ENCODE measurements around the gene CANX. TPM values are rescaled to one million over a fixed set of nuclear protein-coding genes. Genes with fewer than 3 reads are reported as not detected.

The CANX gene
- total RNA-seq, 4 donors from 2014 or later: 171 to 324 (median 287) TPM

DNA sequence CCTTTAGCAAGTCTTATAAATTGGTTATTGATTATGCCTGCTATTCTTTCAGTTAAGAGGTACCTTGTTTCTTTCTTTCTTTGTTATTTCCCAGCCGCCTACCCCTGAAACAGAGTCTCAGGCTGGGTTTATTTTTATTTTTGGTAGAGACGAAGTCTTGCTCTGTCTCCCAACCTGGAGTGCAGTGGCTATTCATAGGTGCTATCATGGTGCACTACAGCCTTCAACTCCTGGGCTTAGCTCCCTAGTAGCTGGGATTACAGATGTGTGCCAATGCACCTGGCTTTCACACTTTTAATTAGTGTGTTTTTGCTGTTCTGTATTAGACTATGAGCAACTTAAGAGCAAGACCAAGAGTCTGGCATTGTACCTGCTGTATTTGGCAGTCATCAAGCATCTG lies 48.1 kb downstream of the CANX start:
- no peaks in the 10 kb centered on the region for H3K9me3 ChIP-seq
- no peaks in the 10 kb centered on the region for H3K4me1 ChIP-seq
- peaks cover 0 to 8% (median 0%) of the 10 kb centered on the region in 3 donors for H3K36me3 ChIP-seq
- no peak overlapping the region for H3K4me3 ChIP-seq
- DNase-seq: no peak
- H3K27me3 ChIP-seq: no peaks in the 10 kb centered on the region
- TF ChIP-seq, protein P1, sequence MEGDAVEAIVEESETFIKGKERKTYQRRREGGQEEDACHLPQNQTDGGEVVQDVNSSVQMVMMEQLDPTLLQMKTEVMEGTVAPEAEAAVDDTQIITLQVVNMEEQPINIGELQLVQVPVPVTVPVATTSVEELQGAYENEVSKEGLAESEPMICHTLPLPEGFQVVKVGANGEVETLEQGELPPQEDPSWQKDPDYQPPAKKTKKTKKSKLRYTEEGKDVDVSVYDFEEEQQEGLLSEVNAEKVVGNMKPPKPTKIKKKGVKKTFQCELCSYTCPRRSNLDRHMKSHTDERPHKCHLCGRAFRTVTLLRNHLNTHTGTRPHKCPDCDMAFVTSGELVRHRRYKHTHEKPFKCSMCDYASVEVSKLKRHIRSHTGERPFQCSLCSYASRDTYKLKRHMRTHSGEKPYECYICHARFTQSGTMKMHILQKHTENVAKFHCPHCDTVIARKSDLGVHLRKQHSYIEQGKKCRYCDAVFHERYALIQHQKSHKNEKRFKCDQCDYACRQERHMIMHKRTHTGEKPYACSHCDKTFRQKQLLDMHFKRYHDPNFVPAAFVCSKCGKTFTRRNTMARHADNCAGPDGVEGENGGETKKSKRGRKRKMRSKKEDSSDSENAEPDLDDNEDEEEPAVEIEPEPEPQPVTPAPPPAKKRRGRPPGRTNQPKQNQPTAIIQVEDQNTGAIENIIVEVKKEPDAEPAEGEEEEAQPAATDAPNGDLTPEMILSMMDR (IDR thresholded peaks at IDR 0.05): no peak
- no peak for TF ChIP-seq POLR2A (IDR thresholded peaks at IDR 0.05)
- H3K27ac ChIP-seq: no peak overlapping the region

DNA sequence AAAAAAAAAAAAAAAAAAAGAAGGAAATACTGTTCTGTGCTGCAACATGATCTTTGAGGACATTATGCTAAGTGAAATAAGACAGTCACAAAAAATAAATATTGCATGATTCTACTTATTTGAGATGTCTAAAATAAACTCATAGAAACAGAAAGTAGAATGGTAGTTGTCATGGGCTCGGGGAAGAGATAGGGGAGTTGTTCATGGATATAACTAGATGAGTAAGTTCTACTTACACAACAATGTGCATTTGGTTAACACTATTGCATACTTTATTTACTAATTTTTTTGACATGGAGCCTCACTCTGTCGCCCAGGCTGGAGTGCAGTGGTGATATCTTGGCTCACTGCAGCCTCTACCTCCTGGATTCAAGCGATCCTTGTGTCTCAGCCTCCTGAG lies 49.0 kb downstream of the CANX start:
- no peak overlapping the region for H3K27ac ChIP-seq
- no peak for DNase-seq
- TF ChIP-seq, protein P1 (IDR thresholded peaks at IDR 0.05): no peak
- no peak for TF ChIP-seq POLR2A (IDR thresholded peaks at IDR 0.05)
- no peak overlapping the region for H3K4me3 ChIP-seq
- no peaks in the 10 kb centered on the region for H3K27me3 ChIP-seq
- no peaks in the 10 kb centered on the region for H3K9me3 ChIP-seq
- H3K4me1 ChIP-seq: no peaks in the 10 kb centered on the region
- peaks cover 0 to 8% (median 0%) of the 10 kb centered on the region in 3 donors for H3K36me3 ChIP-seq

DNA sequence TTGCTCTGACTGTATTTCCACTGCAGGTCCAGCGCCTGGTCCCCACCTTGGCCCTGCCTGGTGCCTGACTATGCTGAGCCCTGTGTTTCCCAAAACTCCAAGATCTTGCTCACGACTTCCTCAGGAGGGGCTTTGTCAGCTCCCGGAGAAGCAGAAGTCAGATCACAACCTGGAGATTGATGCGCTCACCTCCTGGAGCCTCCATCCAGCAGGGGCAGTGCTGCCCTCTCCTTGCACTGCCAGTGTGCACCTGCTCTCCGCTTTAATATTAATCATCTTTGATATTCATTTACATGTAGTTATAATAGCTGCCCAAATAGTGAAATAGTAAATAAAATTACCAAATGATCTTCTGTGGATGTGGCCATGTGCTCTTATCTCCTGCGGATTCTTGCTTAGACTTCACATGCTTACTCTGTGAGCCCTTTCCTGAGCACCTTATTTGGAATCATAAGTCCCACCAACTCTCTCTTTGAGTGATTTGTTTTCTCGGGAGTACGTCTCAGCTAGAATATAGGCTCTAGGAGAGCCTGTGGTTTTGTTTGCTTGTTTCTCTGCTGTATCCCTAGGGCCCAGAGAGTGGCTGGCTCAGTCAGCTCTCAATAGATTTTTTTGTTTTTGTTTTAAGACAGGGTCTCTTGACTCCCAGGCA lies 51.2 kb downstream of the CANX start:
- Histone ChIP-seq H3K27me3 (no peaks in the 10 kb centered on the region), H3K4me1 (peaks cover 0 to 13% (median 0%) of the 10 kb centered on the region in 4 donors), H3K36me3 (peaks cover 0 to 8% (median 0%) of the 10 kb centered on the region in 3 donors), H3K9me3 (no peaks in the 10 kb centered on the region), H3K27ac (no peak overlapping the region), H3K4me3 (no peak overlapping the region)
- TF ChIP-seq, protein P1 (IDR thresholded peaks at IDR 0.05): no peak
- TF ChIP-seq POLR2A (IDR thresholded peaks at IDR 0.05): no peak
- peak in 2 of 3 donors; percentile 18 to 37 for DNase-seq

DNA sequence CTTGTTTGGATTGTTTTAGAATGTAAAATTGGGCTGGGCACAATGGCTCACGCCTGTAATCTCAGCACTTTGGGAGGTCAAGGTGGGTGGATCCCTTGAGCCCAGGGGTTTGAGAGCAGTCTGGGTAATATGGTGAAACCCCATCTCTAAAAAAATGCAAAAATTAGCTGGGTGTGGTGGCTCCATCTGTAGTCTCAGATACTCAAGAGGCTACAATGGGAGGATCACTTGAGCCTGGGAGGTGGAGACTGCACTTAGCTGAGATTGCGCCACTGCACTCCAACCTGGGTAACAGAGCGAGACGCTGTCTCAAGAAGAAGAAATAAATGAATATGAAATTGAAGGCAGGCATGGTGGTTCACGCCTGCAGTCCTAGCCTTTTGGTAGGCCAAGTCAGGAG lies 55.2 kb downstream of the CANX start:
- peak in 2 of 3 donors; percentile 15 to 40 for DNase-seq
- Histone ChIP-seq H3K4me3 (no peak overlapping the region), H3K4me1 (peaks cover 0 to 35% (median 0%) of the 10 kb centered on the region in 4 donors), H3K9me3 (no peaks in the 10 kb centered on the region), H3K27ac (no peak overlapping the region), H3K36me3 (peaks cover 0 to 8% (median 0%) of the 10 kb centered on the region in 3 donors), H3K27me3 (no peaks in the 10 kb centered on the region)
- TF ChIP-seq POLR2A (IDR thresholded peaks at IDR 0.05): no peak
- TF ChIP-seq, protein P1 (IDR thresholded peaks at IDR 0.05): no peak

DNA sequence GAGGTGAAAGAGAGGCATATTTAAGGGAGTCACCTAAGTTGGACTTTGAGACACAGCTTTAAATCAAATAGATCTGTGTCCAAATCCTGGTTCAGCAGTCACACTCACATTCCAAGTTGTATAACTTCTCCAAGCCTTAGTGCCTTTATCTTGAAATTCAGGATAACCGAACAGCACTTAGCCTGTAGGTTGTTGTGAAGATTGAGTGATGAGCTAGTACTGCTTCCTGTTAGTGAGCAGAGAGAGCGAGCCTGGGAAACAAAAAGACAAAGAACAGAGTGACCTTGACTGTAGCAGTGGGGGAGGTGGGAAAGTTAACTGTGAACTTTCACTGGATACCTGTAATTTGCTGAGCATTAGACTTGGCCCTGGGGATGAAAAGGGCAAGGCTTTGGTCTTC lies 56.3 kb downstream of the CANX start:
- DNase-seq: peak in 1 of 3 donors; percentile 44
- Histone ChIP-seq H3K4me1 (peaks cover 0 to 42% (median 0%) of the 10 kb centered on the region in 4 donors), H3K36me3 (peaks cover 0 to 8% (median 0%) of the 10 kb centered on the region in 3 donors), H3K27me3 (no peaks in the 10 kb centered on the region), H3K4me3 (no peak overlapping the region), H3K27ac (peak overlapping the region in 2 of 4 donors; percentile 3 to 16), H3K9me3 (no peaks in the 10 kb centered on the region)
- TF ChIP-seq, protein P1 (IDR thresholded peaks at IDR 0.05): no peak
- no peak for TF ChIP-seq POLR2A (IDR thresholded peaks at IDR 0.05)
